Lung microvascular endothelial cell (primary cell): ENCODE measurements around the gene MXD3. TPM values are rescaled to one million over a fixed set of nuclear protein-coding genes. Genes with fewer than 3 reads are reported as not detected.
"Not testable (repeated sequence)": the region's sequence is repeated elsewhere in the genome, so short reads cannot be mapped to it uniquely, and the experiment has no call there.

ENCODE experiments used
- DNase-seq, 2 donors: peaks; one replicate each; pipeline versions ENCODE4 v3.0.0 to v3.0.0-alpha.2; 2010; ENCODE audit warnings: low read depth in 2 of 2
- total RNA-seq: library from RNA; depleted of rRNA; stranded (reverse); fragments of >200 nt; gene quantifications from 2 replicates; pipeline ENCODE4 v1.2.1, GENCODE V29; 2014

MXD3 gene
- total RNA-seq, 1 donor from 2014 or later = 8.1 TPM

- no peak for DNase-seq
Observed at GRCh38 chr5:177265395-177265794, 46.3 kb downstream of the MXD3 start.

DNA sequence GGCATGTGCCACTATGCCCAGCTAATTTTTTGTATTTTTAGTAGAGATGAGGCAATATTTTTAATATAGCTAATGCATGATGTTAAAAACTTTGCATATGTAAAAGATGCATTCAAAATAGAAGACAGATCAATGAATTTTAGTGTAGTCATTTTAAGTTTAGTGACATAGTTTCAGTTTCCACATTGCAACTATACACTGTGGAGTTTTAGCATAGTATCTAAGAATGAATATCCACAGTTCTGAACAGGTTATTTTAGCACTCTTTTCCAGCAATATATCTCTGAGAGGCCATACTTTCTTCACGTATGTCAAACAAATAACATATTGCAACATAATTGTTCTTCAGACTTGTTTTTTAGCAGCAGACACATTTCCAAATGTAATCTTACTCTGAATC is 47.5 kb downstream of the MXD3 start:
- DNase-seq = no peak

GRCh38 chr5:177261510-177261909 is 50.2 kb downstream of the MXD3 start:
- DNase-seq = no peak

DNA sequence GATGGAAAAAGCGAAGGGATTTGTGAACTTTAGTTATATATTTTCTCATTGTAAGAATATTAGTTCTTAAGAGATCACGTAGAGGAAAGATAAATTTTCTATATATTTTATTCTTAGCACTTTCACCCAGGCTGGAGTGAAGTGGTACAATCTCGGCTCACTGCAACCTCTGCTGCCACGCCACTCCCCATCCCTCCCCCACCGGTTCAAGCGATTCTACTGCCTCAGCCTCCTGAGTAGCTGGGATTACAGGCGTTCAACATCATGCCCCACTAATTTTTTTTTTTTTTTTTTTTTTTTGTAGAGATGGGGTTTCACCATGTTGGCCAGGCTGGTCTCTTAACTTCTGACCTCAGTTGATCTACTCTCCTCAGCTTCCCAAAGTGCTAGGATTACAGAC is 50.7 kb downstream of the MXD3 start:
- no peak for DNase-seq

GRCh38 chr5:177258711-177259110 is 53.0 kb downstream of the MXD3 start:
- DNase-seq = not testable (repeated sequence)

Other genes with a start within 250 kb of the MXD3 start
- gene FGFR4, start 225.0 kb downstream of the MXD3 start, total RNA-seq = 0.87 and 4.2 TPM in 2 replicates
- gene NSD1, start 178.1 kb downstream of the MXD3 start, total RNA-seq = 20.9 and 22.4 TPM in 2 replicates
- gene RAB24, start 8.2 kb downstream of the MXD3 start, total RNA-seq = 8.7 and 13.9 TPM in 2 replicates
- 109 and 112 TPM in 2 replicates for gene PRELID1, start 8.1 kb downstream of the MXD3 start, total RNA-seq
- gene LMAN2, start 39.8 kb upstream of the MXD3 start, total RNA-seq = 289 and 376 TPM in 2 replicates
- gene RGS14, start 46.0 kb upstream of the MXD3 start, total RNA-seq = 2.8 and 4.4 TPM in 2 replicates
- not detected in 2 replicates for gene SLC34A1, start 72.5 kb upstream of the MXD3 start, total RNA-seq
- not detected in 2 replicates for gene PFN3, start 88.8 kb upstream of the MXD3 start, total RNA-seq
- gene F12, start 97.7 kb upstream of the MXD3 start, total RNA-seq = 0.40 and 0.44 TPM in 2 replicates
- gene GRK6, start 114.8 kb upstream of the MXD3 start, total RNA-seq = 11.3 and 14.7 TPM in 2 replicates
- 1.2 and 2.2 TPM in 2 replicates for gene PRR7, start 134.9 kb upstream of the MXD3 start, total RNA-seq
- 88.9 and 112 TPM in 2 replicates for gene DBN1, start 161.7 kb upstream of the MXD3 start, total RNA-seq
- gene PDLIM7, start 185.7 kb upstream of the MXD3 start, total RNA-seq = 24.4 and 30.1 TPM in 2 replicates
- 0.79 and 2.0 TPM in 2 replicates for gene DOK3, start 197.9 kb upstream of the MXD3 start, total RNA-seq
- 62.1 and 64.5 TPM in 2 replicates for gene DDX41, start 205.1 kb upstream of the MXD3 start, total RNA-seq
- gene FAM193B, start 242.7 kb upstream of the MXD3 start, total RNA-seq = 7.8 and 16.3 TPM in 2 replicates